Endothelial cell of umbilical vein (primary cell): ENCODE data around the gene CARMIL1. TPM values are rescaled to one million over a fixed set of nuclear protein-coding genes. Genes with fewer than 3 reads are reported as not detected.

Source experiments
- BruUV-seq: library from RNA; stranded (reverse); fragments of 400-500 nt; replicated peaks from 2 replicates; lab custom pipeline; 2021; lab: Mats Ljungman, UMichigan
- CTCF ChIA-PET: fragments of 300-600, 350-600 bp; sonication (Branson Sonifier 250); formaldehyde crosslinking; loops from one replicate; lab custom pipeline; 2021; ENCODE audit warnings: antibody characterized with exemption, inconsistent platforms; lab: Charles Lee
- POLR2A ChIA-PET: fragments of 300-600, 350-600 bp; sonication (Branson Sonifier 250); formaldehyde crosslinking; loops from one replicate; lab custom pipeline; 2021; ENCODE audit warnings: antibody characterized with exemption, inconsistent platforms; lab: Charles Lee
- DNase-seq: peaks from one replicate; pipeline ENCODE4 v3.0.0-alpha.2; 2011; ENCODE audit warnings: low read depth, low spot score
- FAIRE-seq: peaks from 2 replicates; lab custom pipeline; 2011; peaks lifted over from hg19 to GRCh38; lab: Jason Lieb, UNC
- H2AFZ ChIP-seq: 2 replicates; pipeline ENCODE4 v1.6.0; 2012; ENCODE audit warnings: low read depth, low read length, control low read depth, inconsistent platforms
- H3K27ac ChIP-seq: 2 replicates; pipeline ENCODE4 v1.5.1; 2011; ENCODE audit warnings: low read depth, mild to moderate bottlenecking, control low read depth, low read length, moderate library complexity; ENCODE audit not compliant: insufficient read depth
- H3K27me3 ChIP-seq, 2 experiments: 2 replicates each; pipeline versions ENCODE4 v1.6.0 to v1.6.1; 2011; ENCODE audit warnings: low read length in 2 of 2, mixed read lengths in 1 of 2; ENCODE audit not compliant: control insufficient read depth in 2 of 2, insufficient read depth in 2 of 2
- H3K36me3 ChIP-seq, 2 experiments: 2 replicates in 1 of 2; 3 replicates in 1 of 2; pipeline ENCODE4 v1.5.1; 2011; ENCODE audit warnings: low read length in 2 of 2, mild to moderate bottlenecking in 1 of 2, moderate library complexity in 1 of 2; ENCODE audit not compliant: control insufficient read depth in 2 of 2, insufficient read depth in 2 of 2; ENCODE audit errors: extremely low read depth in 1 of 2
- H3K4me1 ChIP-seq: 3 replicates; pipeline ENCODE4 v1.5.1; 2011; ENCODE audit warnings: mild to moderate bottlenecking, low read length; ENCODE audit not compliant: control insufficient read depth, insufficient read depth; ENCODE audit errors: extremely low read depth
- H3K4me2 ChIP-seq: 2 replicates; pipeline ENCODE4 v1.6.1; 2011; ENCODE audit warnings: low read length, control low read depth, mixed read lengths; ENCODE audit not compliant: insufficient read depth
- H3K4me3 ChIP-seq, 3 experiments: fragments of 200-600 bp in 1 of 3; sonication (generic), shearing (Covaris generic) in 1 of 3; replicated peaks in 1 of 3; 2 replicates each; pipeline ENCODE4 v1.5.1; 2011 to 2016; ENCODE audit warnings: control low read depth in 3 of 3, low read length in 3 of 3, mild to moderate bottlenecking in 2 of 3, inconsistent platforms in 1 of 3, low read depth in 1 of 3, moderate library complexity in 1 of 3; ENCODE audit not compliant: insufficient read depth in 1 of 3
- H3K79me2 ChIP-seq: 2 replicates; pipeline ENCODE4 v1.6.0; 2012; ENCODE audit warnings: low read length, inconsistent platforms; ENCODE audit not compliant: control insufficient read depth, insufficient read depth
- H3K9ac ChIP-seq: replicated peaks from 2 replicates; pipeline ENCODE3; 2011; ENCODE audit warnings: low read length, control low read depth; ENCODE audit not compliant: insufficient read depth; ENCODE audit errors: extremely low read depth
- H3K9me1 ChIP-seq: replicated peaks from 3 replicates; pipeline ENCODE4 v1.6.0; 2011; ENCODE audit warnings: mild to moderate bottlenecking, low read length; ENCODE audit not compliant: control insufficient read depth, insufficient read depth; ENCODE audit errors: extremely low read depth
- H3K9me3 ChIP-seq: replicated peaks from 2 replicates; pipeline ENCODE4 v1.5.1; 2012; ENCODE audit warnings: low read length, inconsistent platforms; ENCODE audit not compliant: control insufficient read depth, insufficient read depth
- H4K20me1 ChIP-seq: replicated peaks from 2 replicates; pipeline ENCODE3; 2011; ENCODE audit warnings: mild to moderate bottlenecking, low read length; ENCODE audit not compliant: control insufficient read depth, insufficient read depth; ENCODE audit errors: extremely low read depth
- CTCF ChIP-seq, 2 donors: IDR thresholded peaks; 1 replicate in 1 of 2; 2 replicates in 1 of 2; pipeline ENCODE4 v1.5.1; 2011; ENCODE audit warnings: low read length in 2 of 2, mild to moderate bottlenecking in 2 of 2, moderate library complexity in 2 of 2, control low read depth in 1 of 2, inconsistent platforms in 1 of 2, low read depth in 1 of 2; ENCODE audit not compliant: insufficient read depth in 1 of 2; ENCODE audit errors: extremely low read depth in 1 of 2
- EZH2 ChIP-seq: IDR thresholded peaks from 2 replicates; pipeline ENCODE4 v1.6.1; 2012; ENCODE audit warnings: borderline replicate concordance, low read depth, mild to moderate bottlenecking, moderate library complexity, low read length, inconsistent platforms; ENCODE audit not compliant: severe bottlenecking
- FOS ChIP-seq: IDR thresholded peaks from 2 replicates; pipeline ENCODE4 v1.6.1; 2011; ENCODE audit warnings: mild to moderate bottlenecking, low read length, moderate library complexity, borderline replicate concordance; ENCODE audit not compliant: insufficient read depth
- GATA2 ChIP-seq: IDR thresholded peaks from 2 replicates; pipeline ENCODE4 v1.7.0; 2011; ENCODE audit warnings: low read depth, mild to moderate bottlenecking, moderate library complexity, mixed read lengths, low read length; ENCODE audit not compliant: insufficient read length, insufficient read depth
- JUN ChIP-seq: IDR thresholded peaks from 2 replicates; pipeline ENCODE4 v1.6.1; 2011; ENCODE audit warnings: borderline replicate concordance, low read depth; ENCODE audit not compliant: insufficient read length, insufficient read depth
- MYC ChIP-seq: IDR thresholded peaks from one replicate; pipeline ENCODE4 v1.6.1; 2011; ENCODE audit warnings: mild to moderate bottlenecking, low read depth, low read length
- POLR2A ChIP-seq: IDR thresholded peaks from 2 replicates; pipeline ENCODE4 v1.6.1; 2012; ENCODE audit warnings: low read depth, mild to moderate bottlenecking, control low read depth, low read length
- POLR2AphosphoS5 ChIP-seq: IDR thresholded peaks from 2 replicates; pipeline ENCODE4 v1.6.1; 2012; ENCODE audit warnings: low read depth, mild to moderate bottlenecking, control low read depth, low read length, moderate library complexity; ENCODE audit not compliant: insufficient read depth
- dilution Hi-C: fragments of 300-500 bp; cut with MboI; formaldehyde crosslinking; loops from one replicate; pipeline ENCODE4 v1.15.0; 2019; ENCODE audit warnings: low sequenced_read_pairs; ENCODE audit not compliant: extremely low pct_ligation_motif_present
- intact Hi-C: fragments of 100-400 bp; cut with micrococcal nuclease; formaldehyde crosslinking; loops from one replicate; pipeline ENCODE4 v1.10.0; 2022
- polyA plus RNA-seq, 4 experiments: library from polyadenylated mRNA; depleted of rRNA in 3 of 4; stranded (reverse) in 3 of 4; unstranded in 1 of 4; fragments of >200 nt; gene quantifications; 2 replicates each; pipeline versions ENCODE4 v1.2.1 to v1.2.3, GENCODE V29; 2011 to 2012; ENCODE audit warnings: missing spikeins in 1 of 4
- total RNA-seq: library from RNA; stranded (reverse); gene quantifications from 2 replicates; pipeline ENCODE4 v1.2.3, GENCODE V29; 2021
- TF ChIP-seq, protein P1 (sequence below): IDR thresholded peaks from 2 replicates; pipeline ENCODE4 v1.6.1; 2011; ENCODE audit not compliant: insufficient read depth, insufficient read length

The CARMIL1 gene
- total and polyA plus RNA-seq, 2 donors (not counting 3 experiments of a cell fraction or from before 2014, with no cell fraction given): 1.3 to 8.7 TPM

DNA sequence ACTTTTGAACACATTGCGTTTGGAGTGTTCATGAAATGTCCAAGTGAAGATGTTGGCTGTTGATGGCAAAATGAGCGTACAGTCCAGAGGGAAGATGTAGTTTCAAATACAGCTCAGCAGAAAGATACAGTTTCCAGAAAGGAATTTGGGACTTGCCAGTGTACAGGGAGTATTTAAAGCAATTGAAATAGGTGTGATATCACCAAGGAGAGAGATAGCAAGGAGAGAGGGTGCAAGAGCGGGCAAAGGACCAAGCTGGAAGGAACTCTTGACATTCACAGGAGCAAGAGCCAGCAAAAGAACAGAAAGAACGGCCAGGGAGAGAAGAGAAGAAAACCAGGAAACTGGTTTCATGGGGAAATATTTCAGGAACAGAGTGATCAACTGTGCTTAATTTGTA is 47.8 kb downstream of the CARMIL1 start:
- H3K4me1 ChIP-seq: no peaks in the 10 kb centered on the region
- H3K9ac ChIP-seq: no peak overlapping the region
- POLR2A ChIA-PET: no interaction called here
- H3K36me3 ChIP-seq: no peaks in the 10 kb centered on the region
- TF ChIP-seq FOS (no peak), EZH2 (no peak), JUN (no peak), GATA2 (no peak), MYC (no peak), POLR2A (no peak), POLR2AphosphoS5 (no peak), CTCF (IDR thresholded peaks at IDR 0.05; ENCODE audit: extremely low read depth in 1 of 2, insufficient read depth in 1 of 2, low read depth in 1 of 2, low read length in 2 of 2) (no peak)
- TF ChIP-seq, protein P1, sequence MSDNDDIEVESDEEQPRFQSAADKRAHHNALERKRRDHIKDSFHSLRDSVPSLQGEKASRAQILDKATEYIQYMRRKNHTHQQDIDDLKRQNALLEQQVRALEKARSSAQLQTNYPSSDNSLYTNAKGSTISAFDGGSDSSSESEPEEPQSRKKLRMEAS: no peak
- intact Hi-C loops (no loop called here), dilution Hi-C loops (no loop called here)
- H3K4me3 ChIP-seq: no peak overlapping the region
- no peaks in the 10 kb centered on the region for H4K20me1 ChIP-seq
- H3K4me2 ChIP-seq: no peak overlapping the region
- H3K9me1 ChIP-seq: no peaks in the 10 kb centered on the region
- H3K27me3 ChIP-seq: peaks cover 2 to 3% of the 10 kb centered on the region in 2 experiments
- H3K27ac ChIP-seq: no peak overlapping the region
- H2AFZ ChIP-seq: no peak overlapping the region
- BruUV-seq: no TSS peak
- FAIRE-seq (no peak), DNase-seq (no peak)
- CTCF ChIA-PET: no interaction called here
- no peaks in the 10 kb centered on the region for H3K9me3 ChIP-seq
- H3K79me2 ChIP-seq: no peaks in the 10 kb centered on the region
